Stimulated activated CD4-positive, alpha-beta T cell treated with anti-CD3 and anti-CD28 coated beads, Interleukin-1b, Interleukin-23, amount 100 ng/mL, for 48 hours (primary cell): Measurements from ENCODE around the gene ENO4.

Source experiments
- DNase-seq: peaks from one replicate; pipeline ENCODE4 v3.0.0-alpha.2; 2020

The ENO4 gene

DNA sequence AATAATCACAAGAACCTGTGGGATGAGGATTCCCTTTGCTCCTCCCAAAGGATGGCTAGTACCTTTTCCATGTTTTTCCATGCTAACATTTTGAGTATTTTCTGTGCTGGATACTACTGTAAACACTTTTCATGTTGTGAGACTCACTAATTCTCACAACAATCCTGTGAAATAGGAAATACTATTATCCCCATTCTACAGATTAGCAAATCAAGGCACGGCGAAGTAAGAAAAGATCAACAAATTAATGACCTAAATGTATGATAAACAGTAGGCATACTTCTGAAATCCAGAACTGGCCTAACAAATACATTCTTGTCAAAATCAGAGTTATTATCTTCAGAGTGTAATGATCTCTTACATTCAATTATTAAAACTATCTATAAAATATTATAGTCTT, 69.3 kb downstream of the ENO4 start:
- no peak for DNase-seq

DNA sequence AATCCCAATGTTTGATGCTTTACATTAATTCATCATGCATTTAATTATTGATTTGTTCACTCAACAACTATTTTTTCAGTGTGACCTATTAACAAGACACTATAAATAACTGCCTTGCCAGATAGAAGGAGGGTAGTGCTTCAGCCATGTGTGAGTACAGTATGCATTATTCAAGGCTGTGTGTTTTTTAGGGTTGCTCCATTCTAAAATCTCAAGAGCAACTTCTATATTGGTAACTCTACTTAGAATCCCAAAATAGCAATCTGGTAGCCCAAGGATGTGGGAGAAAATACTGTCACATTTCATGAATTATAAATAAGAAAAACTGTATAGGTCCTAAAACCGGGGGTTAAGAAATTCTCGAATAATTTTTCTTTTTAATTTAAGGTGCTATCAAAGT, 69.9 kb downstream of the ENO4 start:
- DNase-seq: no peak

DNA sequence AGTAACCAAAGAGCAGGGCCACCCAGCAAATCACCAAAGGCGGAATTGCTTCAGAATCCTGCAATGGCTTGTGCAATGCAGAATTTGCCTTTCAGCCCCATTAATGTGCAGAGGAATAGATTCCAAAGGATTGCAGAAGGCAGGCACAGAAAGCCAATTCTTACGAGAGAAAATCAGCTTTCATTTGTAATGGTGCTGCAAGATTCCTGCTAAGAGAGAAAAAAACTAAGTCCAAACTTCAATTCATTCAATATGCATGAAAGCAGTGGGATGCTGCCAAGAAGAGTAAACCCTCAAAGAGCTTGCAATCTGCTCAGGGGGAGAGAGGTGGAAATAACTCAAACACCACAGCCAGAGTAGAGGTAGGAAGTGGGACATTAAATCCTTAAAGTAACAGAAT, 70.4 kb downstream of the ENO4 start:
- DNase-seq: no peak

DNA sequence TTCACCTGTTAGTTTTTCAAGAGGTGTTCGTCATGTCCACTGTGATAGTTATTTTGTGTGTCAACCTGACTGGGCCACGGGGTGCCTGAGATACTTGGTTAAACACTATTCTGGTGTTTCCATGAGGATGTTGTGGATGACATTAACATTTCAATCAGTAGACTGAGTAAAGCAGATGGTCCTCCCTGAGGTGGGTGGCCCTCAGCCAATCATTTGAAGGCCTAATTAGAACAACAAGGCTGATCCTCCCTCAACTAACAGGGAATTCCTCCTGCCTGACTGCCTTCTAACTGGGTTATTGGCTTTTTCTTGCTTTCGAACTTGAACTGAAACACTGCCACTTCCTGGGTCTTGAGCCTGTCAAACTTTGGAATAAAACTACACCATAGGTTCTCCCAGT, 75.8 kb downstream of the ENO4 start:
- no peak for DNase-seq

DNA sequence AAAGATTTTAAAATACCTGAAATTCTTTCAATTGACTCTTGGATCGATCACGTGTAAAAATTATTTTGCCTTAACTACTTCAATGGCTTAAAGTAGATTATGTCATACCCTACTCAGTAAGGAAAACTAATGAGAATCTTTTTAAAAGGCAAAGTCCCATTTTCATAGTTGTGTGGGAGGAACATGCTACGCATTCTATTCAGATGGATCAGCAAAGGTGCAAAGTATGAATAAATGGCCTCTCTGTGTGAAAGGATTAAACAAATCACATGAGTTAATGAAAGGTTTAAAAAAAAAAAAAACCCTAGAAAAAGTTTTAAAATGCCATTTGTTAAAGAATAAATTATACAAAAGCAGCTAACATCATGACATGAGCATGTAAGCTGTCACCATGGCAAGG, 77.1 kb downstream of the ENO4 start:
- DNase-seq: no peak

DNA sequence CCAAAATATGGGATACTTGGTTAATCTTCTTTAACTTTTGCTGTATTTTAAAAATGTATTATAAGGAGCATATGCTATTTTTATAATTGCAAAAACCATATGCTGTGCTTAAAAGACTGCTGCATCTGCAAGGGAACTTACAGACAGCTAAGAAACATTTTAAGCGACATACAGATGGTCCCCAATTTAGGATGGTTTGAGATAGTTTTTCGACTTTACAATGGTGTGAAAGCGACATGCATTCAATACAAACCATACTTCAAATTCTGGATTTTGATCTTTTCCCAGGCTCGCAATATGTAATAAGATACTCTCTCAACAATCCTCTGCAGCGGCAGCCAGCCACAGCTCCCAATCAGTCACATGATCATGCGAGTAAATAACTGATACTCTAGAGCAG, 82.5 kb downstream of the ENO4 start:
- DNase-seq: no peak
